Chondrocyte (in vitro differentiated cells): Measurements from ENCODE around the gene BET1. TPM values are rescaled to one million over a fixed set of nuclear protein-coding genes. Genes with fewer than 3 reads are reported as not detected.
A peak's percentile ranks its signal among the peaks of the same experiment; 100 is the strongest.

ENCODE experiments used
- DNase-seq: peaks from one replicate; pipeline ENCODE4 v3.0.0; 2021; ENCODE audit warnings: mixed read lengths, low spot score
- H3K27ac Mint-ChIP-seq: one replicate; pipeline ENCODE4 v1.8.0; 2021; ENCODE audit warnings: mild to moderate bottlenecking, moderate library complexity, mixed read lengths; ENCODE audit not compliant: unreplicated experiment
- H3K27me3 Mint-ChIP-seq: 2 replicates; pipeline ENCODE4 v1.8.0; 2021; ENCODE audit warnings: low read depth, mixed read lengths
- H3K36me3 Mint-ChIP-seq: 2 replicates; pipeline ENCODE4 v1.8.0; 2021; ENCODE audit warnings: low read depth, mixed read lengths
- H3K4me1 Mint-ChIP-seq: 2 replicates; pipeline ENCODE4 v1.8.0; 2021; ENCODE audit warnings: low read depth, mild to moderate bottlenecking, mixed read lengths
- H3K4me3 Mint-ChIP-seq: one replicate; pipeline ENCODE4 v1.8.0; 2021; ENCODE audit warnings: mild to moderate bottlenecking, moderate library complexity, mixed read lengths; ENCODE audit not compliant: unreplicated experiment
- H3K9me3 Mint-ChIP-seq: 2 replicates; pipeline ENCODE4 v1.8.0; 2021; ENCODE audit warnings: low read depth, mixed read lengths
- long read RNA-seq: library from polyadenylated mRNA; stranded (forward); transcript quantifications from one replicate; pipeline ENCODE4 v2.0.0, GENCODE V29; 2021
- total RNA-seq: library from RNA; stranded (reverse); gene quantifications from 3 replicates; pipeline ENCODE4 v1.2.1, GENCODE V29; 2021
- TF ChIP-seq, protein P1 (sequence below): fragments of 200-600 bp; sonication (generic); IDR thresholded peaks from 2 replicates; pipeline ENCODE4 v1.5.0; 2021; ENCODE audit warnings: antibody characterized with exemption, mild to moderate bottlenecking, moderate library complexity

The BET1 gene, protein sequence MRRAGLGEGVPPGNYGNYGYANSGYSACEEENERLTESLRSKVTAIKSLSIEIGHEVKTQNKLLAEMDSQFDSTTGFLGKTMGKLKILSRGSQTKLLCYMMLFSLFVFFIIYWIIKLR
- total RNA-seq: 28.4 to 32.3 TPM (median 29.5 TPM) in 3 replicates
- long read RNA-seq, transcript BET1-201 (4 exons, 1,504 nt): major isoform, 27 of 28 reads
- long read RNA-seq, partial matches to known transcripts: 0 of 28 reads
- long read RNA-seq, other reads (novel, unspliced or antisense): 1 of 28 reads

DNA sequence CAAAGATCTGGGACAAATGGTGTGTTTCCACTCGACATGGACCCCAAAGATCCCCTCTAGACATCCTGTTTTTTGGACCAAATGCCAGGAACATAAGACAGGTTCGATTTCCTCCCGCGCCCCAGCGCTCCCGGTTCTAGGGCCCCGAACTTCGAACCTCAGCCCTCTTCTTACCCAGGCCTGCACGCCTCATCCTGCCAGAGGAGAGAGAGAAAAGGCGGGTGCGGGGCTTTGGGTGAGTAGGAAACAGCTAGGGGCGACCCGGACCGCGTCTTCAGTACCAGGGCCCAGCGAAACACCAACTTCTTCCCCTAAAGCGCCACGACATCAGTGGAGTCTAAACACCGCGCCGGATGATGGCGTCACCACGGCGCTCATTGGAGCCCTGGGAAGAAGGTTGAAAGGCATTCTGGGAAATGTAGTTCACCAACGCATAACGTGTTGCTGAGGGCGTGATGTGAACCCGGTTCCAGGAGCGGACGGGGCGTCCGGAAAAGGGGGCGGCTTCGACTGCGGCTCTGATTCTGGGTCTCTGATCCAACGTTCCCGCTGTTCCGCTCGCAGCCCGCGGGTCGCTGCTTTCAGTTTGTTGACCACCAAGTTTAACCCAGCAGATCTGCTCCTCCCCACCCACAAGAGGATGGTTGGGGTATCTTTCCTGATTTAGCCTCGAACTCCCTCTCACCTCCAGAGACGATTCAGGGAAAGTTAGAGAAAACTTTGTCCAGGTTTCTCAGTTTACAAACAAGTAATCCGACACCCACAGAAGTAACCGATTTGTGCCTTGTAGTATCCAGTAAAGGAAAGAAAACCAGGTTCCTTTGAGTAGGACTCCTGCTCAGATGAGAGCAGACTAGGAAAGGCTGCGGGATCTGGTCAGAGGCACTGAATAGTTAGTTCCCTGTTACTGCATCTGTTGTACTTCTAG is at the start of gene BET1:
TSS of gene BET1 (minus strand) at position 332 of the 928 bp plus-strand sequence. CDS start at position 193, 139 bp downstream.
- peak within 1 kb of the TSS; percentile 99 for H3K4me3 Mint-ChIP-seq
- peak; percentile 93 for DNase-seq
- H3K9me3 Mint-ChIP-seq: no peaks in the 10 kb centered on the region
- peaks cover 2% of the 10 kb centered on the region for H3K27me3 Mint-ChIP-seq
- H3K4me1 Mint-ChIP-seq: peaks cover 43% of the 10 kb centered on the region
- H3K36me3 Mint-ChIP-seq: no peaks in the 10 kb centered on the region
- peak within 1 kb of the TSS; percentile 99 for H3K27ac Mint-ChIP-seq
- TF ChIP-seq, protein P1, sequence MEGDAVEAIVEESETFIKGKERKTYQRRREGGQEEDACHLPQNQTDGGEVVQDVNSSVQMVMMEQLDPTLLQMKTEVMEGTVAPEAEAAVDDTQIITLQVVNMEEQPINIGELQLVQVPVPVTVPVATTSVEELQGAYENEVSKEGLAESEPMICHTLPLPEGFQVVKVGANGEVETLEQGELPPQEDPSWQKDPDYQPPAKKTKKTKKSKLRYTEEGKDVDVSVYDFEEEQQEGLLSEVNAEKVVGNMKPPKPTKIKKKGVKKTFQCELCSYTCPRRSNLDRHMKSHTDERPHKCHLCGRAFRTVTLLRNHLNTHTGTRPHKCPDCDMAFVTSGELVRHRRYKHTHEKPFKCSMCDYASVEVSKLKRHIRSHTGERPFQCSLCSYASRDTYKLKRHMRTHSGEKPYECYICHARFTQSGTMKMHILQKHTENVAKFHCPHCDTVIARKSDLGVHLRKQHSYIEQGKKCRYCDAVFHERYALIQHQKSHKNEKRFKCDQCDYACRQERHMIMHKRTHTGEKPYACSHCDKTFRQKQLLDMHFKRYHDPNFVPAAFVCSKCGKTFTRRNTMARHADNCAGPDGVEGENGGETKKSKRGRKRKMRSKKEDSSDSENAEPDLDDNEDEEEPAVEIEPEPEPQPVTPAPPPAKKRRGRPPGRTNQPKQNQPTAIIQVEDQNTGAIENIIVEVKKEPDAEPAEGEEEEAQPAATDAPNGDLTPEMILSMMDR: no peak

DNA sequence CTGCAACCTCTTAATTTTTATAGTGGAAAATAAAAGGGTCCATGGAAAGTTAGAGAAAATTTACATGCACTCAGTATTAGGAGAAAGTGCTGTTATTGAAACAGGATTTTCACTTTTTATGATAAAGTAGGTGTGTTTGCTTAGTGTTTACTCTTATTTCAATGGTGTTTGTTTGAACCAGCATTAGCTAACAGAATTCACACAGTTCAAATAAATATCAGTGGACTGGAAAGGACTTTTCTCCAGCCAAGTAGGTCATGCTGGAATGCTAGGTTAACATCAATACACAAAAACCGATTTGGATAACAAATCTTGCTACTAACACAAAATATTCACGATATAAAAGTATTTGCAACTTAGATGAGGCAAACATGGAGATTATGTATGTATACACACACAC is 49.4 kb upstream of the BET1 start:
- H3K4me3 Mint-ChIP-seq: no peak overlapping the region
- no peak overlapping the region for H3K27ac Mint-ChIP-seq
- H3K36me3 Mint-ChIP-seq: no peaks in the 10 kb centered on the region
- TF ChIP-seq, protein P1: no peak
- no peaks in the 10 kb centered on the region for H3K9me3 Mint-ChIP-seq
- DNase-seq: no peak
- no peaks in the 10 kb centered on the region for H3K27me3 Mint-ChIP-seq
- H3K4me1 Mint-ChIP-seq: no peaks in the 10 kb centered on the region

DNA sequence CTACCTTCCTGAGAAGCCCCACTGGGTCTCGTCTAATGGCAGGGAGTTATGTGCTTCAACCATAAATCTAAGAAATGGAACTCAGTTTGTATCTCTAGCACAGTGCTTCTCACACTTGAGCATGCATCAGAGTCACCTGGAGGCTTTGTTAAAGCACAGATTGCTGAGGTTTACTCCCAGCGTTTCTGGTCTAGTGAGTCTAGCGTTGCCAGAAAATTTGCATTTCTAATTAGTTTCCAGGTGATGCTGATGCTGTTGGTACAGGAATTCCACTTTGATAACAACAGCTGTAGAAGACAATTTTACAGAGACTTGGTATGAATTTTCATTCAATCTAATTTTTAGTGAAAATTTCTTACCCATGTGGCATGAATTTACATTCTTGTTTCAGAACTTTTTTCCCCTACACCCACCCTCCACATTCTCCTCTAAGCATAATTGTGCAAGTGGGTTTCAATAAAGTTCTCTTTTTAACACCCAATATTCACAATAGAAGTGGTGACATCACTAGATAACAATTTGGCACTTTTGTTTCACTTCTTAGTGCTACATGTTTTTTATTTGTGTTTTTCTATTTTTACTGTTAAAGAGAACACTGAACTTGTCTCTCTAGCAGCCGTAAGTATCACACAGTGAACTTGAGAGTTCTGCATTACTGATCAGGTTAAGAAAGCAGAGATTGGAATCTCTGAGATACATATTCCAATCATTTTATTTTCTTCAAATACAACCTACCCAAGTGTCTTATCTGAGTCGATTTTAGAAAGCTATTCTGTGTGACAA is 48.4 kb upstream of the BET1 start:
- TF ChIP-seq, protein P1: no peak
- no peaks in the 10 kb centered on the region for H3K36me3 Mint-ChIP-seq
- no peak overlapping the region for H3K4me3 Mint-ChIP-seq
- no peaks in the 10 kb centered on the region for H3K9me3 Mint-ChIP-seq
- no peak for DNase-seq
- no peaks in the 10 kb centered on the region for H3K27me3 Mint-ChIP-seq
- no peaks in the 10 kb centered on the region for H3K4me1 Mint-ChIP-seq
- no peak overlapping the region for H3K27ac Mint-ChIP-seq

DNA sequence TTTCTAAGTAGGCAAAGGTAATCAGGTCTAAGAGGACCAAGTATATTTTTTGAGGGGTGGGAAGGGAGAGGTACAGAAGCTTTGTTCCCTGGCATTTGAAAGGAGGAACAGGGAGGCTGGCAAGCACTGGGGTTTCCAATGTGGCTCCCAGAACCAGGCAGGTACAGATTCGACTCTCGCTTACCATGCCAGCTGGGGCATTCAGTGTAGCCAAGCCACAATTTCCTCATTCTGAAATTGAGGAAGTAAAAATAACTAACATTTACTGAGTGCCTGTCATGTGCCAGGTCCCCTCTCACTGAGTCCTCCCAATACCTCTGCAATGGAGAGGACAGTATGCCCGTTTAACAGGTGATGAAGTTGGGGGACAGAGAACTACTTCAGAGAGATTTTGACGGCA is 45.9 kb upstream of the BET1 start:
- H3K27ac Mint-ChIP-seq: no peak overlapping the region
- no peaks in the 10 kb centered on the region for H3K27me3 Mint-ChIP-seq
- H3K4me3 Mint-ChIP-seq: no peak overlapping the region
- DNase-seq: no peak
- TF ChIP-seq, protein P1: no peak
- peaks cover 7% of the 10 kb centered on the region for H3K9me3 Mint-ChIP-seq
- H3K36me3 Mint-ChIP-seq: no peaks in the 10 kb centered on the region
- no peaks in the 10 kb centered on the region for H3K4me1 Mint-ChIP-seq

DNA sequence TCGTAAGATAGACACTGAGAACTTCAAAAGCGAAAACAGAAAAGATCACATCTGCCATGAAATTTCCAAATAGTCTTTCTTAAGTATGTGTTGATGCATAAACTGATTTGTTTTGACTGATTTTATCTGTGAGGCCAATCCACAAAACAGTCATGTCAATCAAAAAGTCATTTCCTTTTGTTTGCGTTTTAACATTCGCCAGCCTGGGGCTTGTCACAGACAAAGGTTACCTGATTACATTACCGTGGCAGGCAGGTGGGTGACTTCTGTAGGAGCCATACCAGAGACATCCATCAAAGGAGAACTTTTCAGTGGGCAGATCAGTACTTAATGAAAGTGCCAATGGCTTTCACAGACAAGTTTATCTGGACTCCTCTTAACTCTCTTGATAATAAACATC is 45.5 kb upstream of the BET1 start:
- H3K4me3 Mint-ChIP-seq: no peak overlapping the region
- no peak for DNase-seq
- TF ChIP-seq, protein P1: no peak
- H3K27me3 Mint-ChIP-seq: no peaks in the 10 kb centered on the region
- no peak overlapping the region for H3K27ac Mint-ChIP-seq
- H3K36me3 Mint-ChIP-seq: no peaks in the 10 kb centered on the region
- no peaks in the 10 kb centered on the region for H3K4me1 Mint-ChIP-seq
- peaks cover 7% of the 10 kb centered on the region for H3K9me3 Mint-ChIP-seq
